HEK293 (cell line): Measurements from ENCODE around the gene EXD3.
A peak's percentile ranks its signal among the peaks of the same experiment; 100 is the strongest.

ENCODE experiments used
- CTCF ChIA-PET: fragments of 350-600 bp; formaldehyde crosslinking; extraction: SDS; loops from one replicate; lab custom pipeline; 2021; ENCODE audit warnings: antibody characterized with exemption; lab: Yijun Ruan, JAX
- POLR2A ChIA-PET: fragments of 300-600 bp; formaldehyde crosslinking; extraction: SDS; loops from one replicate; lab custom pipeline; 2020; ENCODE audit warnings: antibody characterized with exemption, inconsistent platforms; lab: Yijun Ruan, JAX
- H3K27ac ChIP-seq: fragments of 200-500 bp; sonication (Bioruptor generic); 2 replicates; pipeline ENCODE4 v1.5.1; 2014; ENCODE audit warnings: low read depth, low read length, control low read depth, inconsistent platforms; ENCODE audit errors: extremely low read depth
- H3K36me3 ChIP-seq, 2 experiments: fragments of 200-500 bp in 1 of 2; sonication (Bioruptor generic) in 1 of 2; 1 replicate in 1 of 2; 2 replicates in 1 of 2; pipeline ENCODE4 v1.5.1; 2014 to 2017; ENCODE audit warnings: inconsistent platforms in 2 of 2, low read length in 2 of 2; ENCODE audit not compliant: control insufficient read depth in 2 of 2, insufficient read depth in 1 of 2
- H3K4me1 ChIP-seq: fragments of 200-500 bp; sonication (Bioruptor generic); 2 replicates; pipeline ENCODE4 v1.5.1; 2014; ENCODE audit warnings: mild to moderate bottlenecking, low read length, inconsistent platforms; ENCODE audit not compliant: control insufficient read depth, insufficient read depth
- H3K4me3 ChIP-seq: 2 replicates; pipeline ENCODE4 v1.5.1; 2011; ENCODE audit warnings: low read depth, mild to moderate bottlenecking, control low read depth, low read length, moderate library complexity
- H3K9me3 ChIP-seq: fragments of 200-500 bp; sonication (Bioruptor generic); 2 replicates; pipeline ENCODE4 v1.5.1; 2014; ENCODE audit warnings: low read depth, low read length, inconsistent platforms; ENCODE audit not compliant: control insufficient read depth, insufficient read depth
- KLF1 ChIP-seq: fragments of 450-650 bp; formaldehyde crosslinking; IDR thresholded peaks from 2 replicates; pipeline ENCODE4 v1.5.1; 2016; ENCODE audit warnings: missing biosample characterization, missing genetic modification characterization
- PBX3 ChIP-seq: sonication (generic); formaldehyde crosslinking; IDR thresholded peaks from 2 replicates; pipeline ENCODE4 v1.8.1; 2022; ENCODE audit warnings: mild to moderate bottlenecking, moderate library complexity, missing genetic modification reagents
- RBAK ChIP-seq: fragments of 450-650 bp; formaldehyde crosslinking; IDR thresholded peaks from 2 replicates; pipeline ENCODE4 v1.5.1; 2016; ENCODE audit warnings: missing biosample characterization, missing genetic modification characterization
- SALL2 ChIP-seq: fragments of 450-650 bp; formaldehyde crosslinking; IDR thresholded peaks from 2 replicates; pipeline ENCODE4 v1.5.0; 2017; ENCODE audit warnings: missing biosample characterization, mild to moderate bottlenecking, missing genetic modification characterization, borderline replicate concordance
- YY1 ChIP-seq: fragments of 450-650 bp; formaldehyde crosslinking; IDR thresholded peaks from 2 replicates; pipeline ENCODE4 v1.5.1; 2018; ENCODE audit warnings: missing biosample characterization, missing genetic modification characterization
- ZNF221 ChIP-seq: fragments of 450-650 bp; formaldehyde crosslinking; IDR thresholded peaks from 2 replicates; pipeline ENCODE4 v1.5.1; 2017; ENCODE audit warnings: missing biosample characterization, missing genetic modification characterization, borderline replicate concordance
- ZNF341 ChIP-seq: fragments of 450-650 bp; formaldehyde crosslinking; IDR thresholded peaks from 2 replicates; pipeline ENCODE4; 2016; ENCODE audit warnings: low read depth, missing biosample characterization, missing genetic modification characterization
- ZNF391 ChIP-seq: fragments of 450-650 bp; formaldehyde crosslinking; IDR thresholded peaks from 2 replicates; pipeline ENCODE4 v1.5.1; 2016; ENCODE audit warnings: low read depth, missing biosample characterization, missing genetic modification characterization, borderline replicate concordance
- ZNF544 ChIP-seq: fragments of 450-650 bp; formaldehyde crosslinking; IDR thresholded peaks from 2 replicates; pipeline ENCODE4 v1.5.0; 2017; ENCODE audit warnings: missing biosample characterization, missing genetic modification characterization
- ZNF548 ChIP-seq: fragments of 450-650 bp; formaldehyde crosslinking; IDR thresholded peaks from 2 replicates; pipeline ENCODE4 v1.5.1; 2016; ENCODE audit warnings: missing biosample characterization, missing genetic modification characterization
- ZNF658 ChIP-seq: fragments of 450-650 bp; formaldehyde crosslinking; IDR thresholded peaks from 2 replicates; pipeline ENCODE4; 2016; ENCODE audit warnings: missing biosample characterization, missing genetic modification characterization
- ZNF707 ChIP-seq: fragments of 450-650 bp; formaldehyde crosslinking; IDR thresholded peaks from 2 replicates; pipeline ENCODE4 v1.5.1; 2016; ENCODE audit warnings: missing biosample characterization, missing genetic modification characterization
- ZNF843 ChIP-seq: fragments of 450-650 bp; formaldehyde crosslinking; IDR thresholded peaks from 2 replicates; pipeline ENCODE4 v1.5.1; 2016; ENCODE audit warnings: missing biosample characterization, missing genetic modification characterization
- TF ChIP-seq, protein P1 (sequence below): fragments of 450-650 bp; formaldehyde crosslinking; IDR thresholded peaks from 2 replicates; pipeline ENCODE4 v1.5.1; 2016; ENCODE audit warnings: missing biosample characterization, missing genetic modification characterization
- TF ChIP-seq, protein P2 (sequence below): fragments of 450-650 bp; formaldehyde crosslinking; IDR thresholded peaks from 2 replicates; pipeline ENCODE4 v1.5.1; 2016; ENCODE audit warnings: missing biosample characterization, missing genetic modification characterization
- TF ChIP-seq, protein P3 (sequence below): fragments of 450-650 bp; formaldehyde crosslinking; IDR thresholded peaks from 2 replicates; pipeline ENCODE4 v1.5.1; 2016; ENCODE audit warnings: missing biosample characterization, missing genetic modification characterization, low read depth

Gene EXD3

DNA sequence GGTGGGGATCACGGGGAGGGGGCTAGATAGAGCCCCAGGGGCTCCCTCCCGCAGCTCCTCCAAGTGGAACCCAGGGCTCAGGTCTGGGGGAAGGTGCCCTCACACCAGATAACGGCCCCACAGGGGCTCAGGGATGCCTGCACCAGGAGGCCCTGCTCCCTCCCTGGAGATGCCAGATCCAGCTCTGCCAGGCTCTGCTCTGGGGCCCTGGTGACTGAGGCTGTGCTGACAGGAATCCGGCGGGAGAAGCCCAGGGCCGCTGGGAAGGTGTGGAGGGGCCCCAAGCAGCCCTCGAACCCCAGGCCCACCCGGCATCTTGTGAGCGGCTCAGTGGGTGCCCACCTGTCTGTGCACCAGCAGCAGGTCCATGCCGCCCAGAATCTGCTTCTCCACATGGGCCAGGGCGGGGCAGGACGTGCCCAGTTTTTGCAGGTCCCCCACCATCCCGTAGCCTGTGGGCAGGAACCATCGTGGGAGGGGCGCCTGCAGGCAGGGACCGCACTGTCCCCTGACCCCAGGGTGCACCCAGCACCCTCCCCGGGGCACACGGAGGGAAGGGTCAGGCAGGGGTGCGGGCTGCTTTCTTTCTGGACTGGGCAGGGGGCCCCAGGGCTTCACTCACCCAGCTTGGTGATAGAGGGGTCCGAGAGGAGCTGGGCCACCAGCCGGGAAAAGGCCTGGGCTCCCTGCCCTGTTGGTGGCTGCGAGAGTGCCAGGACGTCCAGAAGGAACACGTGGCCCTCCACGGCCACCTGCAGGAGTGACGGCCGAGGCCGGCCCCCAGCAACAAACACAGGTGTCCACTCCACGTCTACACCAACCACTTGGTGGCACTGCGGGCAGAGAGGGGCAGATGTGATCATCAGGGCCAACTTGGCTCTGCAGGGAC, 72.0 kb downstream of the EXD3 start:
- ChIA-PET POLR2A (no interaction called here), CTCF (no interaction called here)
- no peaks in the 10 kb centered on the region for H3K9me3 ChIP-seq
- H3K27ac ChIP-seq = no peak overlapping the region
- TF ChIP-seq, protein P1, sequence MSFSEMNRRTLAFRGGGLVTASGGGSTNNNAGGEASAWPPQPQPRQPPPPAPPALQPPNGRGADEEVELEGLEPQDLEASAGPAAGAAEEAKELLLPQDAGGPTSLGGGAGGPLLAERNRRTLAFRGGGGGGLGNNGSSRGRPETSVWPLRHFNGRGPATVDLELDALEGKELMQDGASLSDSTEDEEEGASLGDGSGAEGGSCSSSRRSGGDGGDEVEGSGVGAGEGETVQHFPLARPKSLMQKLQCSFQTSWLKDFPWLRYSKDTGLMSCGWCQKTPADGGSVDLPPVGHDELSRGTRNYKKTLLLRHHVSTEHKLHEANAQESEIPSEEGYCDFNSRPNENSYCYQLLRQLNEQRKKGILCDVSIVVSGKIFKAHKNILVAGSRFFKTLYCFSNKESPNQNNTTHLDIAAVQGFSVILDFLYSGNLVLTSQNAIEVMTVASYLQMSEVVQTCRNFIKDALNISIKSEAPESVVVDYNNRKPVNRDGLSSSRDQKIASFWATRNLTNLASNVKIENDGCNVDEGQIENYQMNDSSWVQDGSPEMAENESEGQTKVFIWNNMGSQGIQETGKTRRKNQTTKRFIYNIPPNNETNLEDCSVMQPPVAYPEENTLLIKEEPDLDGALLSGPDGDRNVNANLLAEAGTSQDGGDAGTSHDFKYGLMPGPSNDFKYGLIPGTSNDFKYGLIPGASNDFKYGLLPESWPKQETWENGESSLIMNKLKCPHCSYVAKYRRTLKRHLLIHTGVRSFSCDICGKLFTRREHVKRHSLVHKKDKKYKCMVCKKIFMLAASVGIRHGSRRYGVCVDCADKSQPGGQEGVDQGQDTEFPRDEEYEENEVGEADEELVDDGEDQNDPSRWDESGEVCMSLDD (tag by site-specific recombination) = no peak
- TF ChIP-seq ZNF707 (tag by site-specific recombination) = no peak
- no peaks in the 10 kb centered on the region for H3K4me1 ChIP-seq
- no peaks in the 10 kb centered on the region for H3K36me3 ChIP-seq
- H3K4me3 ChIP-seq = no peak overlapping the region

- no peak overlapping the region for H3K4me3 ChIP-seq
- H3K9me3 ChIP-seq = no peaks in the 10 kb centered on the region
- ChIA-PET POLR2A (no interaction called here), CTCF (no interaction called here)
- H3K27ac ChIP-seq = no peak overlapping the region
- no peaks in the 10 kb centered on the region for H3K4me1 ChIP-seq
- TF ChIP-seq KLF1 (0 out of 2 replicates have a peak, but pooled peaks have one; percentile 6), YY1 (tag by site-specific recombination) (no peak)
- H3K36me3 ChIP-seq = no peaks in the 10 kb centered on the region
Observed at GRCh38 chr9:137349471-137350033, 73.4 kb downstream of the EXD3 start.

GRCh38 chr9:137348769-137349470, 74.0 kb downstream of the EXD3 start:
- Histone ChIP-seq H3K4me3 (no peak overlapping the region), H3K4me1 (no peaks in the 10 kb centered on the region), H3K9me3 (no peaks in the 10 kb centered on the region), H3K36me3 (no peaks in the 10 kb centered on the region), H3K27ac (no peak overlapping the region)
- ChIA-PET CTCF (no interaction called here), POLR2A (no interaction called here)
- peak; percentile 83 for TF ChIP-seq KLF1
- TF ChIP-seq, protein P2, sequence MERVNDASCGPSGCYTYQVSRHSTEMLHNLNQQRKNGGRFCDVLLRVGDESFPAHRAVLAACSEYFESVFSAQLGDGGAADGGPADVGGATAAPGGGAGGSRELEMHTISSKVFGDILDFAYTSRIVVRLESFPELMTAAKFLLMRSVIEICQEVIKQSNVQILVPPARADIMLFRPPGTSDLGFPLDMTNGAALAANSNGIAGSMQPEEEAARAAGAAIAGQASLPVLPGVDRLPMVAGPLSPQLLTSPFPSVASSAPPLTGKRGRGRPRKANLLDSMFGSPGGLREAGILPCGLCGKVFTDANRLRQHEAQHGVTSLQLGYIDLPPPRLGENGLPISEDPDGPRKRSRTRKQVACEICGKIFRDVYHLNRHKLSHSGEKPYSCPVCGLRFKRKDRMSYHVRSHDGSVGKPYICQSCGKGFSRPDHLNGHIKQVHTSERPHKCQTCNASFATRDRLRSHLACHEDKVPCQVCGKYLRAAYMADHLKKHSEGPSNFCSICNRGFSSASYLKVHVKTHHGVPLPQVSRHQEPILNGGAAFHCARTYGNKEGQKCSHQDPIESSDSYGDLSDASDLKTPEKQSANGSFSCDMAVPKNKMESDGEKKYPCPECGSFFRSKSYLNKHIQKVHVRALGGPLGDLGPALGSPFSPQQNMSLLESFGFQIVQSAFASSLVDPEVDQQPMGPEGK (tag by site-specific recombination) = no peak

DNA sequence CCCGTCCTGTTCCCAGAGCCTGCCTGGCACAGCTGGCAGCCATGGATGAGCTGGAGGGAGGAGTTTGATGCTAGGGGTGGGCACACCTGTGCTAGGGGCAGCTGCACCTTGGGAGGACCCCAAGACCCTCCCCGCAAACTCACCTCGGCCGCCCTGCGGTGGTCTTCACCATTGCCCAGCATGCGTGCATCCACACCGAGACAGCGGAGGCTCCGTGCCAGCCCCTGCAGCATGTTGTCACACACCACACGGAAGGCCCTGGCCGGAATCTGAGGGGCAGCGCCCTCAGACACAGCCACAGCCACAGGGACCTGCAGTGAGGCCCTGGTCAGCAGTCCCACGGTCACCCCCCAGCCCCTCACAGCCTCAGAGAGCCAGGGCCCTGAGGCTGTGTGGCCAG, 75.0 kb downstream of the EXD3 start:
- H3K27ac ChIP-seq = no peak overlapping the region
- H3K4me3 ChIP-seq = no peak overlapping the region
- H3K4me1 ChIP-seq = no peaks in the 10 kb centered on the region
- POLR2A ChIA-PET = no interaction called here
- CTCF ChIA-PET = no interaction called here
- TF ChIP-seq RBAK (tag by site-specific recombination) (no peak), ZNF341 (tag by site-specific recombination) (no peak), ZNF391 (tag by site-specific recombination) (no peak), ZNF544 (tag by site-specific recombination) (no peak), ZNF548 (tag by site-specific recombination) (no peak), PBX3 (CRISPR knock-in tag) (no peak), SALL2 (tag by site-specific recombination) (no peak), ZNF221 (no peak), ZNF843 (tag by site-specific recombination) (no peak), ZNF658 (tag by site-specific recombination) (no peak)
- TF ChIP-seq, protein P3, sequence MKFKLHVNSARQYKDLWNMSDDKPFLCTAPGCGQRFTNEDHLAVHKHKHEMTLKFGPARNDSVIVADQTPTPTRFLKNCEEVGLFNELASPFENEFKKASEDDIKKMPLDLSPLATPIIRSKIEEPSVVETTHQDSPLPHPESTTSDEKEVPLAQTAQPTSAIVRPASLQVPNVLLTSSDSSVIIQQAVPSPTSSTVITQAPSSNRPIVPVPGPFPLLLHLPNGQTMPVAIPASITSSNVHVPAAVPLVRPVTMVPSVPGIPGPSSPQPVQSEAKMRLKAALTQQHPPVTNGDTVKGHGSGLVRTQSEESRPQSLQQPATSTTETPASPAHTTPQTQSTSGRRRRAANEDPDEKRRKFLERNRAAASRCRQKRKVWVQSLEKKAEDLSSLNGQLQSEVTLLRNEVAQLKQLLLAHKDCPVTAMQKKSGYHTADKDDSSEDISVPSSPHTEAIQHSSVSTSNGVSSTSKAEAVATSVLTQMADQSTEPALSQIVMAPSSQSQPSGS = no peak
- H3K9me3 ChIP-seq = no peaks in the 10 kb centered on the region
- H3K36me3 ChIP-seq = no peaks in the 10 kb centered on the region
